GM23338 (cell line): ENCODE data around the gene CALY. TPM values are rescaled to one million over a fixed set of nuclear protein-coding genes. Genes with fewer than 3 reads are reported as not detected.

ENCODE experiments used
- ATAC-seq: fragments of 200-7000 bp; cut with Tn5 transposase; 3 replicates; pipeline ENCODE4 v1.9.1; 2020
- DNase-seq: peaks from one replicate; pipeline ENCODE4 v3.0.0-alpha.2; 2015; ENCODE audit warnings: low spot score
- H2AFZ ChIP-seq: fragments of 200-600 bp; sonication (generic); 2 replicates; pipeline ENCODE4 v1.8.0; 2016; ENCODE audit warnings: antibody characterized with exemption, mild to moderate bottlenecking, moderate library complexity
- H3F3A ChIP-seq: fragments of 200-600 bp; sonication (generic); replicated peaks from 2 replicates; pipeline ENCODE4 v1.8.0; 2017; ENCODE audit warnings: antibody characterized with exemption, mixed run types, low read depth
- H3K27ac ChIP-seq: fragments of 200-600 bp; sonication (generic); 2 replicates; pipeline ENCODE4 v1.6.1; 2016; ENCODE audit warnings: low read depth
- H3K27me3 ChIP-seq: fragments of 200-600 bp; sonication (generic); 2 replicates; pipeline ENCODE4 v1.8.0; 2016; ENCODE audit warnings: mild to moderate bottlenecking, mixed run types, moderate library complexity; ENCODE audit not compliant: insufficient read depth
- H3K36me3 ChIP-seq: fragments of 200-600 bp; sonication (generic); 2 replicates; pipeline ENCODE4 v1.8.0; 2016; ENCODE audit warnings: mild to moderate bottlenecking; ENCODE audit not compliant: insufficient read depth
- H3K4me1 ChIP-seq: fragments of 200-600 bp; sonication (generic); 2 replicates; pipeline ENCODE4 v1.8.0; 2016; ENCODE audit warnings: mild to moderate bottlenecking, moderate library complexity; ENCODE audit not compliant: insufficient read depth
- H3K4me2 ChIP-seq: fragments of 200-600 bp; sonication (generic); 2 replicates; pipeline ENCODE4 v1.7.1; 2017; ENCODE audit warnings: mixed run types
- H3K4me3 ChIP-seq: fragments of 200-600 bp; sonication (generic); 2 replicates; pipeline ENCODE4 v1.6.1; 2016; ENCODE audit warnings: mixed run types
- H3K79me2 ChIP-seq: fragments of 200-600 bp; sonication (generic); replicated peaks from 2 replicates; pipeline ENCODE4 v1.8.0; 2017; ENCODE audit warnings: mild to moderate bottlenecking; ENCODE audit not compliant: insufficient read depth
- H3K9me2 ChIP-seq: fragments of 200-600 bp; sonication (generic); 2 replicates; pipeline ENCODE4 v1.8.0; 2017; ENCODE audit not compliant: insufficient read depth
- H4K20me1 ChIP-seq: fragments of 200-600 bp; sonication (generic); replicated peaks from 2 replicates; pipeline ENCODE4 v1.8.0; 2017; ENCODE audit warnings: mild to moderate bottlenecking; ENCODE audit not compliant: insufficient read depth
- H3K27ac Mint-ChIP-seq: 2 replicates; pipeline ENCODE4 v1.8.0; 2020; ENCODE audit warnings: inconsistent platforms, mild to moderate bottlenecking, moderate library complexity, mixed read lengths
- H3K27me3 Mint-ChIP-seq: 3 replicates; pipeline ENCODE4 v1.8.0; 2022; ENCODE audit warnings: low read depth, mild to moderate bottlenecking, moderate library complexity, mixed read lengths, inconsistent platforms; ENCODE audit not compliant: insufficient read depth, poor library complexity
- H3K36me3 Mint-ChIP-seq: 3 replicates; pipeline ENCODE4 v1.8.0; 2021; ENCODE audit warnings: low read depth, mild to moderate bottlenecking, inconsistent platforms, moderate library complexity, mixed read lengths
- H3K4me1 Mint-ChIP-seq: 3 replicates; pipeline ENCODE4 v1.8.0; 2020; ENCODE audit warnings: mild to moderate bottlenecking, inconsistent platforms, mixed read lengths
- H3K4me3 Mint-ChIP-seq: 3 replicates; pipeline ENCODE4 v1.8.0; 2021; ENCODE audit warnings: moderate library complexity, mild to moderate bottlenecking, inconsistent platforms, mixed read lengths
- H3K9me3 Mint-ChIP-seq: 3 replicates; pipeline ENCODE4 v1.8.0; 2020; ENCODE audit warnings: moderate library complexity, mild to moderate bottlenecking, inconsistent platforms, mixed read lengths
- EZH2 ChIP-seq: fragments of 200-600 bp; sonication (generic); IDR thresholded peaks from one replicate; pipeline ENCODE4 v1.8.0; 2017; ENCODE audit warnings: antibody characterized with exemption, mild to moderate bottlenecking, low read depth; ENCODE audit not compliant: unreplicated experiment
- EZH2phosphoT487 ChIP-seq: fragments of 200-600 bp; sonication (generic); IDR thresholded peaks from one replicate; pipeline ENCODE4 v1.8.1; 2018; ENCODE audit warnings: antibody characterized with exemption; ENCODE audit not compliant: unreplicated experiment
- NANOG ChIP-seq: IDR thresholded peaks from 2 replicates; pipeline ENCODE4 v1.6.1; 2016; ENCODE audit warnings: antibody characterized with exemption, borderline replicate concordance
- STAT1 ChIP-seq: IDR thresholded peaks from one replicate; pipeline ENCODE4 v1.6.1; 2016; ENCODE audit warnings: antibody characterized with exemption; ENCODE audit not compliant: unreplicated experiment
- ZNF114 ChIP-seq: fragments of 250-450 bp; sonication (Bioruptor Pico); IDR thresholded peaks from 2 replicates; pipeline ENCODE4 v1.5.0; 2020; ENCODE audit warnings: mild to moderate bottlenecking, moderate library complexity
- ZNF331 ChIP-seq: fragments of 250-450 bp; sonication (Bioruptor Pico); IDR thresholded peaks from 2 replicates; pipeline ENCODE4 v1.5.0; 2020; ENCODE audit warnings: low read depth, mild to moderate bottlenecking, moderate library complexity
- polyA plus RNA-seq: library from polyadenylated mRNA; unstranded; fragments of >200 nt; fragmentation: Nextera tagmentation; extraction: Ambion mirVana; gene quantifications from 2 replicates; pipeline ENCODE4 v1.2.1, GENCODE V29; 2016
- total RNA-seq: library from RNA; depleted of rRNA; stranded (reverse); fragments of >200 nt; shearing (Covaris generic); gene quantifications from 2 replicates; pipeline ENCODE4 v1.2.3, GENCODE V29; 2014
- TF ChIP-seq, protein P1 (sequence below): fragments of 250-450 bp; sonication (Bioruptor Pico); IDR thresholded peaks from 2 replicates; pipeline ENCODE4 v1.5.0; 2020; ENCODE audit warnings: mild to moderate bottlenecking, moderate library complexity
- TF ChIP-seq, protein P2 (sequence below): IDR thresholded peaks from one replicate; pipeline ENCODE4 v1.6.1; 2018; ENCODE audit warnings: antibody characterized with exemption; ENCODE audit not compliant: unreplicated experiment
- TF ChIP-seq, protein P3 (sequence below): IDR thresholded peaks from 2 replicates; pipeline ENCODE4 v1.6.1; 2016; ENCODE audit warnings: antibody characterized with exemption
- TF ChIP-seq, protein P4 (sequence below), 2 experiments: fragments of 200-600 bp in 1 of 2; sonication (generic) in 1 of 2; conservative IDR thresholded peaks; 2 replicates each; pipeline versions ENCODE4 v1.5.1 to v1.6.1; 2016 to 2017; ENCODE audit warnings: antibody characterized with exemption in 2 of 2, low read depth in 2 of 2, mild to moderate bottlenecking in 2 of 2, moderate library complexity in 1 of 2

CALY gene
- total and polyA plus RNA-seq, 2 experiments from 2014 or later, result 1.0 to 8.0 TPM

DNA sequence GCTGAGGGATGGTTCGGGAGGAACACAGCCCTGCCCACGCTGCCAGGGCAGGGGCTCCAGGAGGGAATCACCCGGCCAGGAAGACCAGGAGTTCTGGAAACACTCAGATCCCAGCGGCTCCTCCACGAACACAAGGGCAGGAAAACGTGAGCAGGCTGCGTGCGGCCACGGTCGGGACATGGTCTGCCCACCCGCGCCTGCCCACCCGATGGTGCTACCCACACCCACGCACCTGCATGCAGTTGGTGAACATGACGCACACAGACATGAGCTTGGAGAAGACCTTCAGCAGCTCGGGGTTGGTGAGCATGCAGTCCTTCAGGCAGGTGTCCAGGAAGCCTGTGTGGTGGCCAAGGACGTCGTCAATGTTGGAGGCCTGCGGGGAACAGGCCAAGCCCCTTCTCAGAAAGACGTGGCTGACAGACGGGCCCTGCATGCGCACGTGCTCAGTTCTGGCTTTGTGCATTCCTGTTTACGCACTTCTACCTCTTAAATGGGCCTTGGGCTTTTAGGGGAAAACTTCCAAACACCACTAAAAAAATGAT, 53.8 kb downstream of the CALY start (continued):
- TF ChIP-seq, protein P1, sequence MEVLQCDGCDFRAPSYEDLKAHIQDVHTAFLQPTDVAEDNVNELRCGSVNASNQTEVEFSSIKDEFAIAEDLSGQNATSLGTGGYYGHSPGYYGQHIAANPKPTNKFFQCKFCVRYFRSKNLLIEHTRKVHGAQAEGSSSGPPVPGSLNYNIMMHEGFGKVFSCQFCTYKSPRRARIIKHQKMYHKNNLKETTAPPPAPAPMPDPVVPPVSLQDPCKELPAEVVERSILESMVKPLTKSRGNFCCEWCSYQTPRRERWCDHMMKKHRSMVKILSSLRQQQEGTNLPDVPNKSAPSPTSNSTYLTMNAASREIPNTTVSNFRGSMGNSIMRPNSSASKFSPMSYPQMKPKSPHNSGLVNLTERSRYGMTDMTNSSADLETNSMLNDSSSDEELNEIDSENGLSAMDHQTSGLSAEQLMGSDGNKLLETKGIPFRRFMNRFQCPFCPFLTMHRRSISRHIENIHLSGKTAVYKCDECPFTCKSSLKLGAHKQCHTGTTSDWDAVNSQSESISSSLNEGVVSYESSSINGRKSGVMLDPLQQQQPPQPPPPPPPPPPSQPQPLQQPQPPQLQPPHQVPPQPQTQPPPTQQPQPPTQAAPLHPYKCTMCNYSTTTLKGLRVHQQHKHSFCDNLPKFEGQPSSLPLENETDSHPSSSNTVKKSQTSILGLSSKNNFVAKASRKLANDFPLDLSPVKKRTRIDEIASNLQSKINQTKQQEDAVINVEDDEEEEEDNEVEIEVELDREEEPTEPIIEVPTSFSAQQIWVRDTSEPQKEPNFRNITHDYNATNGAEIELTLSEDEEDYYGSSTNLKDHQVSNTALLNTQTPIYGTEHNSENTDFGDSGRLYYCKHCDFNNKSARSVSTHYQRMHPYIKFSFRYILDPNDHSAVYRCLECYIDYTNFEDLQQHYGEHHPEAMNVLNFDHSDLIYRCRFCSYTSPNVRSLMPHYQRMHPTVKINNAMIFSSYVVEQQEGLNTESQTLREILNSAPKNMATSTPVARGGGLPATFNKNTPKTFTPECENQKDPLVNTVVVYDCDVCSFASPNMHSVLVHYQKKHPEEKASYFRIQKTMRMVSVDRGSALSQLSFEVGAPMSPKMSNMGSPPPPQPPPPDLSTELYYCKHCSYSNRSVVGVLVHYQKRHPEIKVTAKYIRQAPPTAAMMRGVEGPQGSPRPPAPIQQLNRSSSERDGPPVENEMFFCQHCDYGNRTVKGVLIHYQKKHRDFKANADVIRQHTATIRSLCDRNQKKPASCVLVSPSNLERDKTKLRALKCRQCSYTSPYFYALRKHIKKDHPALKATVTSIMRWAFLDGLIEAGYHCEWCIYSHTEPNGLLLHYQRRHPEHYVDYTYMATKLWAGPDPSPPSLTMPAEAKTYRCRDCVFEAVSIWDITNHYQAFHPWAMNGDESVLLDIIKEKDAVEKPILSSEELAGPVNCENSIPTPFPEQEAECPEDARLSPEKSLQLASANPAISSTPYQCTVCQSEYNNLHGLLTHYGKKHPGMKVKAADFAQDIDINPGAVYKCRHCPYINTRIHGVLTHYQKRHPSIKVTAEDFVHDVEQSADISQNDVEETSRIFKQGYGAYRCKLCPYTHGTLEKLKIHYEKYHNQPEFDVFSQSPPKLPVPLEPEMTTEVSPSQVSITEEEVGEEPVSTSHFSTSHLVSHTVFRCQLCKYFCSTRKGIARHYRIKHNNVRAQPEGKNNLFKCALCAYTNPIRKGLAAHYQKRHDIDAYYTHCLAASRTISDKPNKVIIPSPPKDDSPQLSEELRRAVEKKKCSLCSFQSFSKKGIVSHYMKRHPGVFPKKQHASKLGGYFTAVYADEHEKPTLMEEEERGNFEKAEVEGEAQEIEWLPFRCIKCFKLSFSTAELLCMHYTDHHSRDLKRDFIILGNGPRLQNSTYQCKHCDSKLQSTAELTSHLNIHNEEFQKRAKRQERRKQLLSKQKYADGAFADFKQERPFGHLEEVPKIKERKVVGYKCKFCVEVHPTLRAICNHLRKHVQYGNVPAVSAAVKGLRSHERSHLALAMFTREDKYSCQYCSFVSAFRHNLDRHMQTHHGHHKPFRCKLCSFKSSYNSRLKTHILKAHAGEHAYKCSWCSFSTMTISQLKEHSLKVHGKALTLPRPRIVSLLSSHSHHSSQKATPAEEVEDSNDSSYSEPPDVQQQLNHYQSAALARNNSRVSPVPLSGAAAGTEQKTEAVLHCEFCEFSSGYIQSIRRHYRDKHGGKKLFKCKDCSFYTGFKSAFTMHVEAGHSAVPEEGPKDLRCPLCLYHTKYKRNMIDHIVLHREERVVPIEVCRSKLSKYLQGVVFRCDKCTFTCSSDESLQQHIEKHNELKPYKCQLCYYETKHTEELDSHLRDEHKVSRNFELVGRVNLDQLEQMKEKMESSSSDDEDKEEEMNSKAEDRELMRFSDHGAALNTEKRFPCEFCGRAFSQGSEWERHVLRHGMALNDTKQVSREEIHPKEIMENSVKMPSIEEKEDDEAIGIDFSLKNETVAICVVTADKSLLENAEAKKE (CRISPR knock-in tag), result no peak
- no peak for TF ChIP-seq STAT1
- no peak for TF ChIP-seq ZNF331 (CRISPR knock-in tag)

DNA sequence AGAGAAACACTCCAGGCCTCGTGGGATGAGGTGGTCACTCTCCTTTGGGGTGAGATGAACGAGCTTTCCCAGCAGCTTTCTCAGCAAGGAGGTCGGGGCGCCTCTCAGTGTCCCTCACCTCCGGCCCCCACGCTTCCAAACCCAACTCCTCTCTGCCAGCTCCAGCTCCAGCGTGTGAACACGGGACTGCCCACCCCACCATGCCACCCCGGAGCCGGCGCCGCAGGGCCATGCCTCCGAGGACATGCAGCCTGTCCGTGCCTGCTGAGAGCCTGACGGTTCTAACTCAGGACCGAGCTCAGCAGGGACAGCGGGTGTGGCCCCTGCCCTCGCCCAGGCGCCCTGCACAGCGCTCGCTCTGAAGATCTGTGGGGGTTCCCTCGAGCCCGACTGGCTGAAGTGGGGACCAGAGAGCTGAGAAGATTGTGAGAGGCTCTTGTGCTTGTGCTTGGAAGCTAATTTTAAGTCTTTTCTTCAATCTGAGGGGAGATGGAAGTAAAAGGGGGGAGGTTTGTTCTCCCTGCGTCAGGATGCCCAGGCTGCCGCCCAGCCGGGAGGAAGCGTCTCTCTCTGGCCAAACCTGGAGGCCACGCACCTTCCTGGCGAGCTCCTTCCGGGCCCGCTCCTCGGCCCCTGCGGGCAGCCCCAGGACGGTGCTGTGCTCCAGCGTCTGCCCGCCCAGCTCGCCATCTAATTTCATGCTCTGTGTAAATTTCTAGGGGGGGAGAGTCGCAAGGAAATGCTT, 54.9 kb downstream of the CALY start:
- no peaks in the 10 kb centered on the region for H3K79me2 ChIP-seq
- no peak overlapping the region for H3K4me3 ChIP-seq
- H3K27ac Mint-ChIP-seq, result no peak overlapping the region
- H4K20me1 ChIP-seq, result no peaks in the 10 kb centered on the region; the same call in 1 of the 2 replicates
- H3K27me3 Mint-ChIP-seq, result peaks cover 6% of the 10 kb centered on the region
- H3K36me3 ChIP-seq, result peaks cover 19% of the 10 kb centered on the region; the same call in 1 of the 2 replicates
- no peaks in the 10 kb centered on the region for H3K9me2 ChIP-seq
- H3K9me3 Mint-ChIP-seq, result no peaks in the 10 kb centered on the region
- no peak overlapping the region for H3K27ac ChIP-seq
- ATAC-seq, result no peak
- H2AFZ ChIP-seq, result no peak overlapping the region
- no peaks in the 10 kb centered on the region for H3K27me3 ChIP-seq
- no peak overlapping the region for H3K4me2 ChIP-seq
- H3K4me1 Mint-ChIP-seq, result no peaks in the 10 kb centered on the region
- 0 out of 2 replicates have a peak, but pooled peaks cover 6% of the 10 kb centered on the region for H3F3A ChIP-seq
- H3K36me3 Mint-ChIP-seq, result peaks cover 43% of the 10 kb centered on the region
- no peaks in the 10 kb centered on the region for H3K4me1 ChIP-seq
- H3K4me3 Mint-ChIP-seq, result no peak overlapping the region
- DNase-seq, result no peak
- TF ChIP-seq, protein P2, sequence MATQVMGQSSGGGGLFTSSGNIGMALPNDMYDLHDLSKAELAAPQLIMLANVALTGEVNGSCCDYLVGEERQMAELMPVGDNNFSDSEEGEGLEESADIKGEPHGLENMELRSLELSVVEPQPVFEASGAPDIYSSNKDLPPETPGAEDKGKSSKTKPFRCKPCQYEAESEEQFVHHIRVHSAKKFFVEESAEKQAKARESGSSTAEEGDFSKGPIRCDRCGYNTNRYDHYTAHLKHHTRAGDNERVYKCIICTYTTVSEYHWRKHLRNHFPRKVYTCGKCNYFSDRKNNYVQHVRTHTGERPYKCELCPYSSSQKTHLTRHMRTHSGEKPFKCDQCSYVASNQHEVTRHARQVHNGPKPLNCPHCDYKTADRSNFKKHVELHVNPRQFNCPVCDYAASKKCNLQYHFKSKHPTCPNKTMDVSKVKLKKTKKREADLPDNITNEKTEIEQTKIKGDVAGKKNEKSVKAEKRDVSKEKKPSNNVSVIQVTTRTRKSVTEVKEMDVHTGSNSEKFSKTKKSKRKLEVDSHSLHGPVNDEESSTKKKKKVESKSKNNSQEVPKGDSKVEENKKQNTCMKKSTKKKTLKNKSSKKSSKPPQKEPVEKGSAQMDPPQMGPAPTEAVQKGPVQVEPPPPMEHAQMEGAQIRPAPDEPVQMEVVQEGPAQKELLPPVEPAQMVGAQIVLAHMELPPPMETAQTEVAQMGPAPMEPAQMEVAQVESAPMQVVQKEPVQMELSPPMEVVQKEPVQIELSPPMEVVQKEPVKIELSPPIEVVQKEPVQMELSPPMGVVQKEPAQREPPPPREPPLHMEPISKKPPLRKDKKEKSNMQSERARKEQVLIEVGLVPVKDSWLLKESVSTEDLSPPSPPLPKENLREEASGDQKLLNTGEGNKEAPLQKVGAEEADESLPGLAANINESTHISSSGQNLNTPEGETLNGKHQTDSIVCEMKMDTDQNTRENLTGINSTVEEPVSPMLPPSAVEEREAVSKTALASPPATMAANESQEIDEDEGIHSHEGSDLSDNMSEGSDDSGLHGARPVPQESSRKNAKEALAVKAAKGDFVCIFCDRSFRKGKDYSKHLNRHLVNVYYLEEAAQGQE, result no peak
- TF ChIP-seq ZNF114 (CRISPR knock-in tag) (no peak), ZNF331 (CRISPR knock-in tag) (no peak), STAT1 (no peak), EZH2phosphoT487 (no peak), EZH2 (no peak), NANOG (no peak)
- TF ChIP-seq, protein P3, sequence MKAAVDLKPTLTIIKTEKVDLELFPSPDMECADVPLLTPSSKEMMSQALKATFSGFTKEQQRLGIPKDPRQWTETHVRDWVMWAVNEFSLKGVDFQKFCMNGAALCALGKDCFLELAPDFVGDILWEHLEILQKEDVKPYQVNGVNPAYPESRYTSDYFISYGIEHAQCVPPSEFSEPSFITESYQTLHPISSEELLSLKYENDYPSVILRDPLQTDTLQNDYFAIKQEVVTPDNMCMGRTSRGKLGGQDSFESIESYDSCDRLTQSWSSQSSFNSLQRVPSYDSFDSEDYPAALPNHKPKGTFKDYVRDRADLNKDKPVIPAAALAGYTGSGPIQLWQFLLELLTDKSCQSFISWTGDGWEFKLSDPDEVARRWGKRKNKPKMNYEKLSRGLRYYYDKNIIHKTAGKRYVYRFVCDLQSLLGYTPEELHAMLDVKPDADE, result no peak
- TF ChIP-seq, protein P4, sequence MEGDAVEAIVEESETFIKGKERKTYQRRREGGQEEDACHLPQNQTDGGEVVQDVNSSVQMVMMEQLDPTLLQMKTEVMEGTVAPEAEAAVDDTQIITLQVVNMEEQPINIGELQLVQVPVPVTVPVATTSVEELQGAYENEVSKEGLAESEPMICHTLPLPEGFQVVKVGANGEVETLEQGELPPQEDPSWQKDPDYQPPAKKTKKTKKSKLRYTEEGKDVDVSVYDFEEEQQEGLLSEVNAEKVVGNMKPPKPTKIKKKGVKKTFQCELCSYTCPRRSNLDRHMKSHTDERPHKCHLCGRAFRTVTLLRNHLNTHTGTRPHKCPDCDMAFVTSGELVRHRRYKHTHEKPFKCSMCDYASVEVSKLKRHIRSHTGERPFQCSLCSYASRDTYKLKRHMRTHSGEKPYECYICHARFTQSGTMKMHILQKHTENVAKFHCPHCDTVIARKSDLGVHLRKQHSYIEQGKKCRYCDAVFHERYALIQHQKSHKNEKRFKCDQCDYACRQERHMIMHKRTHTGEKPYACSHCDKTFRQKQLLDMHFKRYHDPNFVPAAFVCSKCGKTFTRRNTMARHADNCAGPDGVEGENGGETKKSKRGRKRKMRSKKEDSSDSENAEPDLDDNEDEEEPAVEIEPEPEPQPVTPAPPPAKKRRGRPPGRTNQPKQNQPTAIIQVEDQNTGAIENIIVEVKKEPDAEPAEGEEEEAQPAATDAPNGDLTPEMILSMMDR (conservative IDR thresholded peaks at IDR 0.05; ENCODE audit: low read depth in 2 of 2), result no peak
